ENCODE data around the gene SLC12A6.
A peak's percentile ranks its signal among the peaks of the same experiment; 100 is the strongest.

SLC12A6 gene

GRCh38 chr15:34233614-34234013 is 104.0 kb downstream of the SLC12A6 start:
- TF ChIP-seq CTCF (IDR thresholded peaks at IDR 0.05; ENCODE audit: control extremely low read depth, extremely low read depth, low read depth, missing control alignments) = no peak
- no peak for DNase-seq (ENCODE audit: extremely low spot score)
- POLR2A ChIA-PET = no interaction called here
- CTCF ChIA-PET = interaction anchor here (1.0 to 3.1 kb wide), 11 partner anchors 8 to 134 kb away, joined by 3 to 13 read pairs (median 5); partner anchors contain the start of genes EMC4, KATNBL1 and LPCAT4

GRCh38 chr15:34223904-34224596 is 113.5 kb downstream of the SLC12A6 start:
- ChIA-PET CTCF (interaction anchor here (0.9 to 4.8 kb wide), 3 partner anchors 14 to 144 kb away, joined by 3 to 26 read pairs (median 8); partner anchors contain the start of genes KATNBL1 and LPCAT4), POLR2A (no interaction called here)
- TF ChIP-seq CTCF (IDR thresholded peaks at IDR 0.05; ENCODE audit: control extremely low read depth, extremely low read depth, low read depth, missing control alignments) = no peak
- DNase-seq (ENCODE audit: extremely low spot score) = peak; percentile 31

GRCh38 chr15:34217587-34218225 is 119.9 kb downstream of the SLC12A6 start:
- CTCF ChIA-PET = interaction anchor here (2.0 to 3.4 kb wide), 3 partner anchors 8 to 155 kb away, joined by 6 to 17 read pairs (median 14); partner anchors contain the start of gene KATNBL1
- POLR2A ChIA-PET = no interaction called here
- DNase-seq (ENCODE audit: extremely low spot score) = no peak
- TF ChIP-seq CTCF (IDR thresholded peaks at IDR 0.05; ENCODE audit: control extremely low read depth, extremely low read depth, low read depth, missing control alignments) = no peak

- TF ChIP-seq CTCF (IDR thresholded peaks at IDR 0.05; ENCODE audit: control extremely low read depth, extremely low read depth, low read depth, missing control alignments) = no peak
- ChIA-PET POLR2A (interaction anchor here (0.6 kb wide), 1 partner anchor 99 kb away, joined by 4 read pairs; no protein-coding TSS in a partner anchor), CTCF (interaction anchor here (2.1 to 3.1 kb wide), 2 partner anchors 17 to 106 kb away, joined by 5 to 14 read pairs; no protein-coding TSS in a partner anchor)
- no peak for DNase-seq (ENCODE audit: extremely low spot score)
Observed at GRCh38 chr15:34216527-34217270, 120.9 kb downstream of the SLC12A6 start.

GRCh38 chr15:34214135-34214534 is 123.4 kb downstream of the SLC12A6 start:
- ChIA-PET POLR2A (no interaction called here), CTCF (interaction anchor here (6.3 kb wide), 1 partner anchor 150 kb away, joined by 52 read pairs; no protein-coding TSS in a partner anchor)
- DNase-seq (ENCODE audit: extremely low spot score) = no peak
- no peak for TF ChIP-seq CTCF (IDR thresholded peaks at IDR 0.05; ENCODE audit: control extremely low read depth, extremely low read depth, low read depth, missing control alignments)

- no peak for DNase-seq (ENCODE audit: extremely low spot score)
- ChIA-PET CTCF (interaction anchor here (1.0 to 6.3 kb wide), 3 partner anchors 103 to 150 kb away, joined by 3 to 52 read pairs (median 30); no protein-coding TSS in a partner anchor), POLR2A (no interaction called here)
- TF ChIP-seq CTCF (IDR thresholded peaks at IDR 0.05; ENCODE audit: control extremely low read depth, extremely low read depth, low read depth, missing control alignments) = no peak
Observed at GRCh38 chr15:34213690-34214089, 123.9 kb downstream of the SLC12A6 start.
